Activated CD8-positive, alpha-beta memory T cell treated with anti-CD3 and anti-CD28 coated beads, Interleukin-2, amount 50 U/mL, for 24 hours (primary cell): ENCODE measurements around the gene PEX26.
"Not testable (repeated sequence)": the region's sequence is repeated elsewhere in the genome, so short reads cannot be mapped to it uniquely, and the experiment has no call there.

Experiments used
- DNase-seq: peaks from one replicate; pipeline ENCODE4 v3.0.0-alpha.2; 2020; ENCODE audit errors: extremely low read depth

Gene PEX26

GRCh38 chr22:18096823-18097222, 19.0 kb downstream of the PEX26 start:
- DNase-seq = no peak

- no peak for DNase-seq
These were observed 23.0 kb downstream of the PEX26 start for GRCh38 chr22:18100781-18101180.

DNA sequence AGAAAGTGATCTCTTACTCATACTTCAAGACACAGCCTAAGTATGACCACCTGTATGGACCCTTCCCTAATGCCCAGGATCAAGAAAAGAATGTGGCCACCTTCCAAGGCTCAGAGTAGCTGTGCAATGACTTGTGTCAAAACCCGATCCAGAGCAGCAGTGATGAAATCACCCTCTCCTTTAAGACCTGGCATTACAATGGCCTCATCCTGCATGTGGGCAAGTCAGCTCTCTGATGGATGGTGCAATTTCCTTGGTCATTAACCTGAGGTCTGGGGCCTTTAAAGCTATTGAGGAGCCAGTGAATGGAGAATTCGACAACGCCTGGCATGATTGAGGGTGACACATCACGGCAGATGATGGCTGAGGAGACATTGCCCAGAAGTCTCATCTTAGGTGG, 23.7 kb downstream of the PEX26 start:
- no peak for DNase-seq

GRCh38 chr22:18103527-18104269, 25.9 kb downstream of the PEX26 start:
- DNase-seq = no peak

GRCh38 chr22:18104566-18104965, 26.8 kb downstream of the PEX26 start:
- no peak for DNase-seq

DNA sequence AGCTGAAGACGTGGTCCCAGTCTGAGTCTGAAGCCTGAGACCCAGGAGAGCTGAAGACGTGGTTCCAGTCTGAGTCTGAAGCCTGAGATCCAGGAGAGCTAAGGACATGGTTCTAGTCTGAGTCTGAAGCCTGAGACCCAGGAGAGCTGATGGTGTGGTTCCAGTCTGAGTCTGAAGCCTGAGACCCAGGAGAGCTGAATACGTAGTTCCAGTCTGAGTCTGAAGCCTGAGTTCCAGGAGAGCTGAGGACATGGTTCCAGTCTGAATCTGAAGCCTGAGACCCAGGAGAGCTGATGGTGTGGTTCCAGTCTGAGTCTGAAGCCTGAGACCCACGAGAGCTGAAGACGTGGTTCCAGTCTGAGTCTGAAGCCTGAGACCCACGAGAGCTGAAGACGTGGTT, 28.2 kb downstream of the PEX26 start:
- DNase-seq = not testable (repeated sequence)

DNA sequence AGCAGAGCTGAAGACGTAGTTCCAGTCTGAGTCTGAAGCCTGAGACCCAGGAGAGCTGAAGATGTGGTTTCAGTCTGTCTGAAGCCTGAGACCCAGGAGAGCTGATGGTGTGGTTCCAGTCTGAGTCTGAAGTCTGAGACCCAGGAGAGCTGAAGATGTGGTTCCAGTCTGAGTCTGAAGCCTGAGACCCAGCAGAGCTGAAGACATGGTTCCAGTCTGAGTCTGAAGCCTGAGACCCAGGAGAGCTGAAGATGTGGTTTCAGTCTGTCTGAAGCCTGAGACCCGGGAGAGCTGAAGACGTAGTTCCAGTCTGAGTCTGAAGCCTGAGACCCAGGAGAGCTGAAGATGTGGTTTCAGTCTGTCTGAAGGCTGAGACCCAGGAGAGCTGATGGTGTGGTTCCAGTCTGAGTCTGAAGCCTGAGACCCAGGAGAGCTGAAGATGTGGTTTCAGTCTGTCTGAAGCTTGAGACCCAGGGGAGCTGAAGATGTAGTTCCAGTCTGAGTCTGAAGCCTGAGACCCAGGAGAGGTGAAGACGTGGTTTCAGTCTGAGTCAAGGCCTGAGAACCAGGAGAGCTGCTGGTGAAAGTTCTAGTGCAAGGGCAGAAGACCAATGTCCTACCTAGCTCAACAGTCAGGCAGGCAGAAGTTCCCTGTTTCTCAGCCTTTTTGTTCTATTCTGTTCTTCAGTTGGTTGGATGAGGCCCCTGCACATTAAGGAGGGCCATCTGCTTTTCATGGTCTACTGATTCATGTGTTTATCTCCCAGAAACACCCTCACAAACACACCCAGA, 29.0 kb downstream of the PEX26 start:
- not testable (repeated sequence) for DNase-seq

DNA sequence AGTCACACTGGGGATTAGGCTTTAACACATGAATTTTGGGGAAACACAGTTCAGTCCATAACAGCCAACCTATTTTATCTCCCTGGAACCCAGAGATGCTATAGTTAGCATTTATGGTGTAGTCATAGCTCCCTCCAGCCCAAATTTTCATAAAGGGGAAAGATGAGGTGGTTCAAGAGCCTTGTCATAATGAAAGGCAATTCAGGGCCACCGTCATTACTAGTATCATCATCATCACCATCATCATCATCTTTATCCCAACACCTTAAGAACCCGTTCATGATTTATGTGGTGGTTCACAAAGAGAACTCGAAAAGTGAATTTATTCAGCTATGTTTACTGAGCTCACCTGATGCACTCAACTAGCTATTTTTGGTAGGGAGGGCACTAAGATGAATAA, 30.4 kb downstream of the PEX26 start:
- no peak for DNase-seq

GRCh38 chr22:18109410-18110193, 31.8 kb downstream of the PEX26 start:
- DNase-seq = no peak

GRCh38 chr22:18110194-18110953, 32.6 kb downstream of the PEX26 start, which contains the start of gene TUBA8:
Gene TUBA8, plus strand, starts transcription at chr22:18110809. Its CDS starts 57 bp downstream, at chr22:18110866.
- no peak for DNase-seq

DNA sequence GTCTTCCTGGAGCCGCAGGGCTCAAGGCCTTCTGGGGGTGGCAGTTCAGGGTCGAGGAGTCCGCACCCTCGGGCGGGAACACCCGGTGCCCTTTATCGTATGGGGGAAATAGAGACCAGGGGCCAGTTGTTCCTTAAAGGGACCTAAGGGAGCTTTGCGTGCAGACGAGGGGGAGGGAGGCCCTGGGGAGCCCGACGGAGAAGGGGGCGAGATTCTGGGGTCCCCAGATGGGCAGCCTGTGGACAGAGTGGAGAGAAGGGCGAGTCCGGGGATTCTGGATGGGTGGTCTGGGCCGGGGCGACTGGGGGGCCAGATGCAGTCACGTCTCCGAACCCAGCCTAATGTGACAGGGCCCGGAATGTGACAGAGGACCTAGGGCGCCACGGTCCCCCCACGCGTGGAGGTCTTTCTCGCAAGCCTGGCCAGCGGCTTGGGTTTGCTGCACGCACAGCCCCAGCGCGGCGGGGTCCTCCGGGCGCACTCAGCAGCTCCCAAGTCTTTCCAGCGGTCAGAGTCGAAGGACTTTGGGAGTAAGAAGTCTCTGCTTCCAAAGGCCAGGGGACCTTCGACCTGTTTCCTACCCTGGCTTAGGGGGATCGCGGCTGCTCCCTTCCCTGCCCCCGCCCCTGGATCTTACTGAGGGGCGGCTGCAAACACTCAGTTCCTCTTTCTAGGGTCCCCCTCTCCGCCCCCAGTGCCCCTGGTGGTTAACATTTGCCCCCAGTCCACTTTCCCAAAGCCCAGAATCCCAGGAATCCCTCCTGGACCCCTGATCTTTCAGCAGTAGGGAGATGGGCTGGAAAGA, 33.4 kb downstream of the PEX26 start:
- no peak for DNase-seq

DNA sequence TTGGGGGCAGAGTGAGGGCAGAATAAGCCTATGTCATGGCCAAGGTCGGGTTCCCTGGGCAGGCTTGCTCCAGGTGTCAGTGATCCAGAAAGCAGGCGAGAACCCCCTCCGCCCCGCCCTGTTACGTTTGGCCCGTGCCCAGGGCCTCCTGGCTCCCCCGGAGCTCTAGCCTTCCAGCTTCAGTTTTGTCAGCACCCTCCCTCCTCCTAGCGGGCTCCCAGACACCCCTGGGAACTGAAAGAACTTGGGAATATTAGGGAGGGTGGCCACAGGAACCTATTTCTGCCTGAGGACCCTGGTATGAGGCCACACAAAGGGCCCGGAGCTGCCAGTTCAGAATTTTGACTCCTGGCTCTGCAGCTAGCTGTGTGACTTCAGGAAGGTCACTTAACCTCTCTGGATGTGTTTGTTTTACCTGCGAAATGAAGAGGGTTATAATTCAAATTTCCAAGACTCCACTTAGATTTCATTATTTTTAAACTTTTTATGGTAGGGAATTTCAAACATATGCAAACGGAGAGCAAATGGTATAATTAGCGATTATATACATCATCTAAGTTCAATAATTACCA, 34.1 kb downstream of the PEX26 start:
- DNase-seq = no peak

DNA sequence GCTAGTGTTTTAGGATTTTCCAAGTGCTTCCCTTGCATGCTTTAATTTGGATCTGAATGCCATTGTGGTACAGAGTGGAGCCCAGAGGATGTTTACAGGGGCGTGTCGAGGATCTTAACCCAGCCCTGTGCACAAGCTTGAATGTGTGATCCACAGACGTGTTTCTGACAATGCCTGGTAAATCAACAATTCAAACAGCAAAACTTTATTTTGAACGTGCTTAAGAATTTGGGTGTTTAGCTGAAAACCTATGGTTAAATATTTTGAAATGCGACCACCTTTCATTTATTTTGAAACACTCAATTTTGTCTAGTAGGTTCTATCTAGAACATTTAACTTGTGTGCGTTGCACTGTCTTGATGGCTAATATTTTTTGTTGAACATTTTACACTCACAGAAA, 34.6 kb downstream of the PEX26 start:
- no peak for DNase-seq

DNA sequence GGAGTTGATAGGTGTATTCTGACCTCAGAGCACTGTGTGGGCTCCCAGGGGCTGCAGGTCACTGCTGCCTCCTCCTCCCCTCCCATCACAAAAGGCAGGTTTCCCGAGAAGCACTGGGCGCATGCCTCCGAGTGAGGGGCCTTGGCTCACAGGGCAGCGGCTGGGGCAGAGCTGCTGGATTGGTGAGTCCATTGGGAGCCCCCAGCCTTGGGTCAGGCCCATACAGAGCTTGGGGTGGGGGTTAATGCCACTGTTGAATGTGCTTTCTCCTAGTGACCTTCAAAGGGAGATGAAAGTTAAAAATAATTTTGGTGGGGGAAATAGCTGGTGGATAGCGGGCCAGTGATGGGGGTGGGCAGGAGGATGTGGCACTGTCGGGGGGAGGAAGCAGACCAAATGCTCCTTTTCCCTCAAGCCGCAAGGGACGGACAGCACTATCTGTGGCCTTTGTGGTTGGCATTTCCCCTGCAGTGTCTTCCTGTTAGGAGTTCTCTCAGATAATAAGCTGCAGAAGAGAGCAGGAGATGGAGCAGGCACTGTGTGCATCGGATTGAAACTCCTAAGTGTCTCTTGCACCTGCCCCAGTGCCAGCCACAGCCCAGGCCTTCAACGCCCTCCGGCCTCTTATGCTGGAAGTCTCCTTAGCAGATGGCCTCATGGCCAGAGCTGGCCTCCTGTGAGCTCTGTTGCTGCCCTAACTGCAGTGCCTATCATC, 36.0 kb downstream of the PEX26 start:
- DNase-seq = no peak

GRCh38 chr22:18114495-18114894, 36.7 kb downstream of the PEX26 start:
- no peak for DNase-seq

DNA sequence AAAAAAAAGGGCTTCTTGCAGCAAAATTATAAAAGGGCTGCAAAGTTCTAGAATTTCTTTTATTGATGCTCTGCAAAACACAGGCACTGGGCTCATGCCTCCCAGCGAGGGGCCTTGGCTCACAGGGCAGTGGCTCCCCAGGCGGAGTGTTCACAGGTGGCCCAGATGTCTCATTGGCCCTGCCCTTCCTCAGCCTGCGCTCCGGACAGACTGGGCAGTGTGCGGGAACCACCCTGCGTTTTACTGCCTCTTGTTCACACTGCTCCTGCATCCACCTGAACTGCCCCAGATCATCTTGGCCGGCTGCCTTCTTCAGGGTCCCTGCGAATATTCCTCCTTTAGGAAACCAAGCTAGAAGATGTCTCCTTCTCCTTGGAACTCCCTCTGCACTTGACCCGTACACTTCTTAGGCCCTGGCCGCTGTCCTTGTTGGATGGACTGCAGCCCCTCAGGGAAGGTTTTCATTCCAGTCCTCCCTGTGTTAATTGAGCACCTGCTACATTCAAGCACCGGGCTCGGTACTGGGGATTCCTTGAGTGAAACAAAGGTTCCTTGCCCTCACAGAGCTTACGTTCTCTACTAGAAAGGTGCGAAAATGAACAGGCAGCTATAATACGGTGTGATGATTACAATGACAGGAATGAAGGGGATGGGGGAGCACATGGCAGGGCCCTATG, 37.3 kb downstream of the PEX26 start:
- no peak for DNase-seq

- no peak for DNase-seq
These were observed 38.1 kb downstream of the PEX26 start for GRCh38 chr22:18115906-18116371.

- no peak for DNase-seq
These were observed 38.8 kb downstream of the PEX26 start for GRCh38 chr22:18116634-18117033.

- DNase-seq = no peak
These were observed 40.6 kb downstream of the PEX26 start for GRCh38 chr22:18118345-18118915.
